Ascending aorta (tissue), 2 donors: ENCODE results near the gene SEC14L3. TPM values are rescaled to one million over a fixed set of nuclear protein-coding genes. Genes with fewer than 3 reads are reported as not detected.
"Not testable (repeated sequence)": the region's sequence is repeated elsewhere in the genome, so short reads cannot be mapped to it uniquely, and the experiment has no call there.

ENCODE experiments used
- DNase-seq, 2 donors: peaks; one replicate each; pipeline ENCODE4 v3.0.0-alpha.2; 2019; ENCODE audit warnings: low spot score in 2 of 2
- H3K27ac ChIP-seq, 2 donors: fragments of 200-600 bp; sonication (generic); one replicate each; pipeline ENCODE4 v1.5.1; 2016 to 2017; ENCODE audit warnings: mild to moderate bottlenecking in 1 of 2
- H3K27me3 ChIP-seq: fragments of 200-600 bp; sonication (generic); one replicate; pipeline ENCODE4 v1.5.1; 2017
- H3K36me3 ChIP-seq, 2 donors: fragments of 200-600 bp; sonication (generic); one replicate each; pipeline ENCODE4 v1.5.1; 2016
- H3K4me1 ChIP-seq, 2 donors: fragments of 200-600 bp; sonication (generic); one replicate each; pipeline ENCODE4 v1.5.1; 2016 to 2017; ENCODE audit warnings: mild to moderate bottlenecking in 1 of 2
- H3K4me3 ChIP-seq, 2 donors: fragments of 200-600 bp; sonication (generic); one replicate each; pipeline ENCODE4 v1.5.1; 2016 to 2017; ENCODE audit warnings: mild to moderate bottlenecking in 1 of 2
- H3K9me3 ChIP-seq, 2 donors: fragments of 200-600 bp; sonication (generic); one replicate each; pipeline ENCODE4 v1.5.1; 2016
- CTCF ChIP-seq, 3 experiments: fragments of 200-600 bp in 2 of 3; fragments of 450-650 bp in 1 of 3; sonication (generic) in 2 of 3; IDR thresholded peaks; one replicate each; pipeline ENCODE4 v1.5.1; 2016 to 2019; ENCODE audit warnings: antibody characterized with exemption in 3 of 3, mild to moderate bottlenecking in 1 of 3, moderate library complexity in 1 of 3
- intact Hi-C: fragments of 100-400 bp; cut with DNase I; formaldehyde crosslinking; loops from one replicate; pipeline ENCODE4 v1.15.1; 2023
- total RNA-seq: library from RNA; depleted of rRNA; stranded (reverse); fragments of >200 nt; gene quantifications from one replicate; pipeline ENCODE4 v1.1.0, GENCODE V29; 2016

The SEC14L3 gene
- total RNA-seq, 1 donor from 2014 or later: not detected

GRCh38 chr22:30453731-30454510, 17.9 kb downstream of the SEC14L3 start:
- no peak for TF ChIP-seq CTCF (IDR thresholded peaks at IDR 0.05)
- Histone ChIP-seq H3K27me3 (no peaks in the 10 kb centered on the region), H3K9me3 (no peaks in the 10 kb centered on the region), H3K27ac (no peak overlapping the region), H3K4me3 (no peak overlapping the region), H3K4me1 (no peaks in the 10 kb centered on the region), H3K36me3 (no peaks in the 10 kb centered on the region)
- DNase-seq: no peak
- intact Hi-C loops: no loop called here

GRCh38 chr22:30452861-30453260, 19.0 kb downstream of the SEC14L3 start:
- Histone ChIP-seq H3K4me1 (no peaks in the 10 kb centered on the region), H3K9me3 (no peaks in the 10 kb centered on the region), H3K4me3 (no peak overlapping the region), H3K36me3 (no peaks in the 10 kb centered on the region), H3K27me3 (no peaks in the 10 kb centered on the region), H3K27ac (no peak overlapping the region)
- intact Hi-C loops: no loop called here
- no peak for DNase-seq
- TF ChIP-seq CTCF (IDR thresholded peaks at IDR 0.05): no peak

- H3K9me3 ChIP-seq, H3K4me3 ChIP-seq, DNase-seq, H3K36me3 ChIP-seq, H3K4me1 ChIP-seq, H3K27me3 ChIP-seq, intact Hi-C loops, H3K27ac ChIP-seq: not testable (repeated sequence)
Observed at GRCh38 chr22:30451488-30451887, 20.3 kb downstream of the SEC14L3 start.

- Histone ChIP-seq H3K4me3 (no peak overlapping the region), H3K27me3 (no peaks in the 10 kb centered on the region), H3K27ac (no peak overlapping the region), H3K9me3 (no peaks in the 10 kb centered on the region), H3K36me3 (no peaks in the 10 kb centered on the region), H3K4me1 (no peaks in the 10 kb centered on the region)
- intact Hi-C loops: no loop called here
- DNase-seq: no peak
- TF ChIP-seq CTCF (IDR thresholded peaks at IDR 0.05): no peak
Observed at GRCh38 chr22:30447656-30448055, 24.2 kb downstream of the SEC14L3 start.

GRCh38 chr22:30445438-30446145, 26.2 kb downstream of the SEC14L3 start:
- H3K4me1 ChIP-seq: no peaks in the 10 kb centered on the region
- no peaks in the 10 kb centered on the region for H3K9me3 ChIP-seq
- TF ChIP-seq CTCF (IDR thresholded peaks at IDR 0.05): no peak
- no peak for DNase-seq
- no peaks in the 10 kb centered on the region for H3K27me3 ChIP-seq
- no peak overlapping the region for H3K27ac ChIP-seq
- no peaks in the 10 kb centered on the region for H3K36me3 ChIP-seq
- intact Hi-C loops: no loop called here
- no peak overlapping the region for H3K4me3 ChIP-seq
